Ishikawa (cell line): ENCODE results near the gene SGO2.

Experiments used
- CEBPB ChIP-seq: IDR thresholded peaks from 2 replicates; pipeline ENCODE4 v1.6.1; 2012
- CREB1 ChIP-seq: IDR thresholded peaks from 2 replicates; pipeline ENCODE4 v1.6.1; 2012; ENCODE audit warnings: low read depth
- EGR1 ChIP-seq: IDR thresholded peaks from 2 replicates; pipeline ENCODE4 v1.6.1; 2012
- EP300 ChIP-seq: IDR thresholded peaks from 2 replicates; pipeline ENCODE4 v1.6.1; 2012; ENCODE audit warnings: borderline replicate concordance
- FOXM1 ChIP-seq: IDR thresholded peaks from 2 replicates; pipeline ENCODE4 v1.6.1; 2012; ENCODE audit warnings: low read depth, borderline replicate concordance
- NFIC ChIP-seq: IDR thresholded peaks from 2 replicates; pipeline ENCODE4 v1.6.1; 2012
- RAD21 ChIP-seq: IDR thresholded peaks from 2 replicates; pipeline ENCODE4 v1.6.1; 2012; ENCODE audit warnings: low read depth
- TAF1 ChIP-seq: IDR thresholded peaks from 2 replicates; pipeline ENCODE4 v1.6.1; 2012; ENCODE audit warnings: low read depth, mild to moderate bottlenecking
- TCF12 ChIP-seq: IDR thresholded peaks from 2 replicates; pipeline ENCODE4 v1.6.1; 2012; ENCODE audit warnings: low read depth
- TEAD4 ChIP-seq: IDR thresholded peaks from 2 replicates; pipeline ENCODE4 v1.6.1; 2012
- USF1 ChIP-seq: IDR thresholded peaks from 2 replicates; pipeline ENCODE4 v1.6.1; 2012
- YY1 ChIP-seq: IDR thresholded peaks from 2 replicates; pipeline ENCODE4 v1.6.1; 2012; ENCODE audit warnings: low read depth
- ZBTB7A ChIP-seq: IDR thresholded peaks from 2 replicates; pipeline ENCODE4 v1.6.1; 2012; ENCODE audit warnings: low read depth
- TF ChIP-seq, protein P1 (sequence below): IDR thresholded peaks from 2 replicates; pipeline ENCODE4 v1.6.1; 2012
- TF ChIP-seq, protein P2 (sequence below): IDR thresholded peaks from 2 replicates; pipeline ENCODE4 v1.6.1; 2012; ENCODE audit warnings: low read depth, mild to moderate bottlenecking

SGO2 gene

GRCh38 chr2:200622106-200622505 lies 96.1 kb downstream of the SGO2 start:
- no peak for TF ChIP-seq FOXM1
- TF ChIP-seq EP300: no peak
- TF ChIP-seq, protein P1, sequence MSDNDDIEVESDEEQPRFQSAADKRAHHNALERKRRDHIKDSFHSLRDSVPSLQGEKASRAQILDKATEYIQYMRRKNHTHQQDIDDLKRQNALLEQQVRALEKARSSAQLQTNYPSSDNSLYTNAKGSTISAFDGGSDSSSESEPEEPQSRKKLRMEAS: no peak
- TF ChIP-seq TEAD4: no peak
- TF ChIP-seq EGR1: no peak
- no peak for TF ChIP-seq YY1
- TF ChIP-seq ZBTB7A: no peak
- no peak for TF ChIP-seq NFIC
- no peak for TF ChIP-seq TAF1
- no peak for TF ChIP-seq CREB1
- no peak for TF ChIP-seq USF1
- TF ChIP-seq, protein P2, sequence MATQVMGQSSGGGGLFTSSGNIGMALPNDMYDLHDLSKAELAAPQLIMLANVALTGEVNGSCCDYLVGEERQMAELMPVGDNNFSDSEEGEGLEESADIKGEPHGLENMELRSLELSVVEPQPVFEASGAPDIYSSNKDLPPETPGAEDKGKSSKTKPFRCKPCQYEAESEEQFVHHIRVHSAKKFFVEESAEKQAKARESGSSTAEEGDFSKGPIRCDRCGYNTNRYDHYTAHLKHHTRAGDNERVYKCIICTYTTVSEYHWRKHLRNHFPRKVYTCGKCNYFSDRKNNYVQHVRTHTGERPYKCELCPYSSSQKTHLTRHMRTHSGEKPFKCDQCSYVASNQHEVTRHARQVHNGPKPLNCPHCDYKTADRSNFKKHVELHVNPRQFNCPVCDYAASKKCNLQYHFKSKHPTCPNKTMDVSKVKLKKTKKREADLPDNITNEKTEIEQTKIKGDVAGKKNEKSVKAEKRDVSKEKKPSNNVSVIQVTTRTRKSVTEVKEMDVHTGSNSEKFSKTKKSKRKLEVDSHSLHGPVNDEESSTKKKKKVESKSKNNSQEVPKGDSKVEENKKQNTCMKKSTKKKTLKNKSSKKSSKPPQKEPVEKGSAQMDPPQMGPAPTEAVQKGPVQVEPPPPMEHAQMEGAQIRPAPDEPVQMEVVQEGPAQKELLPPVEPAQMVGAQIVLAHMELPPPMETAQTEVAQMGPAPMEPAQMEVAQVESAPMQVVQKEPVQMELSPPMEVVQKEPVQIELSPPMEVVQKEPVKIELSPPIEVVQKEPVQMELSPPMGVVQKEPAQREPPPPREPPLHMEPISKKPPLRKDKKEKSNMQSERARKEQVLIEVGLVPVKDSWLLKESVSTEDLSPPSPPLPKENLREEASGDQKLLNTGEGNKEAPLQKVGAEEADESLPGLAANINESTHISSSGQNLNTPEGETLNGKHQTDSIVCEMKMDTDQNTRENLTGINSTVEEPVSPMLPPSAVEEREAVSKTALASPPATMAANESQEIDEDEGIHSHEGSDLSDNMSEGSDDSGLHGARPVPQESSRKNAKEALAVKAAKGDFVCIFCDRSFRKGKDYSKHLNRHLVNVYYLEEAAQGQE: no peak
- TF ChIP-seq CEBPB: no peak
- TF ChIP-seq TCF12: no peak
- no peak for TF ChIP-seq RAD21

GRCh38 chr2:200624026-200624425 lies 98.0 kb downstream of the SGO2 start:
- no peak for TF ChIP-seq EGR1
- TF ChIP-seq, protein P1: no peak
- TF ChIP-seq TCF12: no peak
- TF ChIP-seq TEAD4: no peak
- no peak for TF ChIP-seq YY1
- TF ChIP-seq EP300: no peak
- no peak for TF ChIP-seq ZBTB7A
- no peak for TF ChIP-seq USF1
- no peak for TF ChIP-seq CREB1
- TF ChIP-seq NFIC: no peak
- no peak for TF ChIP-seq TAF1
- no peak for TF ChIP-seq CEBPB

DNA sequence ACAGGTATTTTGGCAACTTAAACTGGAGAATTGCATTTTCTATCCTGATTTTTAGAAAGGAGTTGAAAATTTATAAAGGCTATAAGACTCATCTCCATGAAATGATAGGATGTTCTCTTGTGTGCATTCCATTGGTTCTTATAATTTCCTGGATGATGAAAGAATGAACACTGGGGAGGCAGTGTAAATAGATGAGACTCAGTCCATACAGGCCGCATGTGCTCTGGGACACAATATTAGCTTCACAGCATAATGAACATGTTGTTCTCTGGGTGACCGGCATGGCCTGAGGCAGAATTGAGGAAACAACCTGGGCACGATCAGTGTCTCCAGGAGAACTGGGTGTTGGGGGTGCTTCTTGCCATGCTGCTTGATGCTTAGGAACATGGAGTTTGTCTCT lies 98.7 kb downstream of the SGO2 start:
- TF ChIP-seq FOXM1: no peak
- TF ChIP-seq YY1: no peak
- TF ChIP-seq USF1: no peak
- no peak for TF ChIP-seq TEAD4
- TF ChIP-seq ZBTB7A: no peak
- TF ChIP-seq EP300: no peak
- no peak for TF ChIP-seq TAF1
- TF ChIP-seq, protein P2: no peak
- no peak for TF ChIP-seq EGR1
- no peak for TF ChIP-seq NFIC
- TF ChIP-seq CREB1: no peak
- TF ChIP-seq TCF12: no peak
- no peak for TF ChIP-seq CEBPB
- no peak for TF ChIP-seq RAD21
- TF ChIP-seq, protein P1: no peak

- TF ChIP-seq CREB1: no peak
- TF ChIP-seq RAD21: no peak
- TF ChIP-seq EGR1: no peak
- TF ChIP-seq, protein P1: no peak
- no peak for TF ChIP-seq USF1
- no peak for TF ChIP-seq TCF12
Measured at GRCh38 chr2:200625282-200625681, 99.3 kb downstream of the SGO2 start.

DNA sequence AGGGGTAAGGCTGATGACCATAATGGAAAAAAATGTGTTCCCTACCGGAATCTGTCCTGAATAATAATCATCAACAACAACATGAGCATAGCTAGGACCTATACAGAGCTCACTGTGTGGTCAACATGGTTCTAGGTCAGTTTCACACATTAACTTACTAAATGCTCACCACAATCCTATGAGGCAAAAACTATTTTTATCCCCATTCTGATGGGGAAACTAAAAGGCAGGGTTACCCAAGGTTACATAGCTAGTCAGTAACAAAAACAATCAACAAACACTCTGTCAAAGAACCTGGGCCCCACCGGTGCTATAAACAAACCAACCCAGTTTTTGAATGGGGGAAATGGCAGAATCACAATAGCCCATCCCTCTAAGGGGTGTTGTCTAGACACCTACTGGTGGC lies 100.0 kb downstream of the SGO2 start:
- TF ChIP-seq RAD21: no peak
- no peak for TF ChIP-seq USF1
- TF ChIP-seq NFIC: no peak
- TF ChIP-seq FOXM1: no peak
- no peak for TF ChIP-seq CEBPB
- TF ChIP-seq TCF12: no peak
- TF ChIP-seq, protein P1: no peak
